HEK293T (cell line): Measurements from ENCODE around the gene SLC25A21.

Experiments
- CTCF ChIA-PET: fragments of 350-600 bp; formaldehyde crosslinking; extraction: SDS; loops from one replicate; lab custom pipeline; 2021; ENCODE audit warnings: antibody characterized with exemption, inconsistent platforms; lab: Yijun Ruan, JAX
- POLR2A ChIA-PET: fragments of 350-600 bp; formaldehyde crosslinking; extraction: SDS; loops from one replicate; lab custom pipeline; 2020; ENCODE audit warnings: antibody characterized with exemption, inconsistent platforms; lab: Yijun Ruan, JAX
- DNase-seq: peaks from one replicate; pipeline ENCODE4 v3.0.0; 2012; ENCODE audit warnings: mixed read lengths; ENCODE audit errors: extremely low spot score
- ARNT ChIP-seq: fragments of 450-650 bp; IDR thresholded peaks from 2 replicates; pipeline ENCODE4 v1.6.1; 2017; ENCODE audit warnings: mild to moderate bottlenecking
- BHLHE40 ChIP-seq: fragments of 450-650 bp; IDR thresholded peaks from 2 replicates; pipeline ENCODE4 v1.6.1; 2016; ENCODE audit warnings: mild to moderate bottlenecking, moderate library complexity, borderline replicate concordance
- CTBP1 ChIP-seq: fragments of 450-650 bp; IDR thresholded peaks from 2 replicates; pipeline ENCODE4 v1.6.1; 2016; ENCODE audit warnings: borderline replicate concordance
- ELF4 ChIP-seq: fragments of 450-650 bp; IDR thresholded peaks from 2 replicates; pipeline ENCODE4 v1.6.1; 2017; ENCODE audit warnings: antibody characterized with exemption
- FOXA1 ChIP-seq: fragments of 450-650 bp; IDR thresholded peaks from 2 replicates; pipeline ENCODE4 v1.6.1; 2016; ENCODE audit warnings: mild to moderate bottlenecking
- FOXK2 ChIP-seq: fragments of 450-650 bp; IDR thresholded peaks from 2 replicates; pipeline ENCODE4 v1.6.1; 2016; ENCODE audit warnings: mild to moderate bottlenecking
- FOXM1 ChIP-seq: fragments of 450-650 bp; IDR thresholded peaks from 2 replicates; pipeline ENCODE4 v1.6.1; 2017; ENCODE audit warnings: mild to moderate bottlenecking, borderline replicate concordance
- HDGF ChIP-seq: fragments of 450-650 bp; IDR thresholded peaks from 2 replicates; pipeline ENCODE4 v1.6.1; 2017; ENCODE audit warnings: antibody characterized with exemption, borderline replicate concordance
- L3MBTL2 ChIP-seq: fragments of 450-650 bp; conservative IDR thresholded peaks from 2 replicates; pipeline ENCODE4 v1.6.1; 2016; ENCODE audit warnings: mild to moderate bottlenecking
- LEF1 ChIP-seq: fragments of 450-650 bp; IDR thresholded peaks from 2 replicates; pipeline ENCODE4 v1.6.1; 2017; ENCODE audit warnings: mild to moderate bottlenecking, borderline replicate concordance
- NFRKB ChIP-seq: fragments of 450-650 bp; IDR thresholded peaks from 2 replicates; pipeline ENCODE4 v1.6.1; 2016; ENCODE audit warnings: mild to moderate bottlenecking, moderate library complexity
- SP1 ChIP-seq: fragments of 450-650 bp; IDR thresholded peaks from 2 replicates; pipeline ENCODE4 v1.6.1; 2017
- SUZ12 ChIP-seq: fragments of 450-650 bp; IDR thresholded peaks from 2 replicates; pipeline ENCODE4 v1.6.1; 2016; ENCODE audit warnings: mild to moderate bottlenecking
- TARDBP ChIP-seq: fragments of 450-650 bp; IDR thresholded peaks from 2 replicates; pipeline ENCODE4 v1.6.1; 2016
- ZNF384 ChIP-seq: fragments of 450-650 bp; IDR thresholded peaks from 2 replicates; pipeline ENCODE4 v1.6.1; 2016
- TF ChIP-seq, protein P1 (sequence below): fragments of 450-650 bp; IDR thresholded peaks from 2 replicates; pipeline ENCODE4 v1.6.1; 2016

SLC25A21 gene

DNA sequence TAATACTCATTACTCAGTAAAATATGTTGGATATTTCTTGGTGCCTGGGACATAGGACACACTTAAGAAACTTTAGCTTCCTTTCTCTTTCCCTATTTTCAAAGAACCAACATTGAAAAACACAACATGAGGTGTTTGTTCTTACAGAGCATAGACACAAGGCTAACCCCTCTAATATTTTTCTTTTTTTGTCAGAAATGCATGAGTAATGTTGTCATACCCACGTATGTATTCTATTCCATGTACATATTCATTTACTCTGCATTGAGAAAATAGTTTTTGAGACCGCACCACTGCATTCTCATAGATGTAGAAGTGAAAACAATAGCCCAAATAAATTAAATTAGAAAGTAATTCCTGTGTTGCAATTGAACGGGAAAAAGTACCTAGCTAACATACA, 497.7 kb downstream of the SLC25A21 start:
- CTCF ChIA-PET = no interaction called here
- DNase-seq = no peak
- POLR2A ChIA-PET = no interaction called here
- TF ChIP-seq ARNT (no peak), L3MBTL2 (no peak), SP1 (no peak)

DNA sequence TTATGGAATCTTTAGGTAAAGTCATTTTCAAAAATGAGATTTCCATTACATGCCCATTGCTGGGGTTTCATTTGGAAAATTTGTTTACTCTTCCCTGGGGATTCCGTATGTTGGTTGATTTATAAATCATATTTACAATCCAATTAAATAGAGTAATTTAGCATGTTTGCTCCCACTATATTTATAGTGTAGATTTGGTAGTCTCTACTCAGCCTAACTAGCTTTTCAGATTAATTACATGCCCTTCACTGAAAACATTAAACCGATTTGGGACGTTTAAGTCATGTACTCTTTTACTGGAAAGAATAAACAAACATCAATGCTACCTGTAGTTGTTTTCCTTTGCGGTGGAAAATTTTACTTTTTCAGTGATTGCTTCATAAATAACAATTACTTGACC, 500.3 kb downstream of the SLC25A21 start:
- ChIA-PET CTCF (no interaction called here), POLR2A (no interaction called here)
- no peak for DNase-seq
- TF ChIP-seq, protein P1, sequence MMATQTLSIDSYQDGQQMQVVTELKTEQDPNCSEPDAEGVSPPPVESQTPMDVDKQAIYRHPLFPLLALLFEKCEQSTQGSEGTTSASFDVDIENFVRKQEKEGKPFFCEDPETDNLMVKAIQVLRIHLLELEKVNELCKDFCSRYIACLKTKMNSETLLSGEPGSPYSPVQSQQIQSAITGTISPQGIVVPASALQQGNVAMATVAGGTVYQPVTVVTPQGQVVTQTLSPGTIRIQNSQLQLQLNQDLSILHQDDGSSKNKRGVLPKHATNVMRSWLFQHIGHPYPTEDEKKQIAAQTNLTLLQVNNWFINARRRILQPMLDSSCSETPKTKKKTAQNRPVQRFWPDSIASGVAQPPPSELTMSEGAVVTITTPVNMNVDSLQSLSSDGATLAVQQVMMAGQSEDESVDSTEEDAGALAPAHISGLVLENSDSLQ = peak; percentile 75
- TF ChIP-seq L3MBTL2 (no peak), CTBP1 (0 out of 2 replicates have a peak, but pooled peaks have one; percentile 16), SUZ12 (no peak)

DNA sequence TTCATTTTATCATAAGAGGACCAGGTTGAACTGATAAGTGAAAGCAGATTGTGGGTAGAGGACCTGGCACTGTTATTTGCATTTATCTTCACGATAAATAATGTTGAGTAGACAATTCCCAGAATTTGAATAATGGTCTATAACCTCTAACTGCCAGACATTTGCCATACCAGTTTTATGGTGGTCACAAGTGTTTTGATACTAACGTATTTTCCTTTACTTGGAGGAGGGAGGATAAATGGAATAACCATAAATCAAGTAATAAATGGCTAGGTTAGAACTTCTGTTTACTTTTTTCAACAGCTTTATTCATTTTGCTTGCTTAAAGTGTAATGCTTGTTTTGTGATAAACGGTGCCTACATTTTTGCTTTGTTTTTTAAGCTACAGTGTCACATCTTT, 501.3 kb downstream of the SLC25A21 start:
- ChIA-PET POLR2A (no interaction called here), CTCF (no interaction called here)
- no peak for DNase-seq
- no peak for TF ChIP-seq HDGF
- TF ChIP-seq, protein P1 = peak; percentile 79

DNA sequence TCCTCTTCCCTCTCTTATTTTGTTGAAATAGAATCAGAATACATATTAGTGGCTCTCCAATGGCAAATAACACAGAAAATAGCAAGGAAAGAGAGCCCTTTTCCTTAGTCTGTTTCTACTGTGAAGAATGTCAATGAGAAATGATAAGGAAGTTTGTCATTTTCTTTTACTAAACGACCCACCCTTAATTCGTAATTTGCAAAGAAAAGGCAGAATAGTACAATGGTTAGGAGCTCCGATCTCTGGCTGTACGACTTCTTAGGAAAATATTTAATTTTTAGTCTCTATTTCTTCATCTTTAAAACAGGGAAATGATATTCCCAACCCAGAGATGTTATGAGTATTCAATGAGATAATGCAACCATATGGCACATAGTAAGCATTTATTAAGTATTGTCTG, 504.7 kb downstream of the SLC25A21 start:
- POLR2A ChIA-PET = no interaction called here
- CTCF ChIA-PET = interaction anchor here (0.5 kb wide), 1 partner anchor 276 kb away, joined by 3 read pairs; no protein-coding TSS in a partner anchor
- TF ChIP-seq L3MBTL2 (no peak), ZNF384 (no peak), FOXK2 (no peak), FOXM1 (no peak), ELF4 (no peak)
- no peak for DNase-seq

DNA sequence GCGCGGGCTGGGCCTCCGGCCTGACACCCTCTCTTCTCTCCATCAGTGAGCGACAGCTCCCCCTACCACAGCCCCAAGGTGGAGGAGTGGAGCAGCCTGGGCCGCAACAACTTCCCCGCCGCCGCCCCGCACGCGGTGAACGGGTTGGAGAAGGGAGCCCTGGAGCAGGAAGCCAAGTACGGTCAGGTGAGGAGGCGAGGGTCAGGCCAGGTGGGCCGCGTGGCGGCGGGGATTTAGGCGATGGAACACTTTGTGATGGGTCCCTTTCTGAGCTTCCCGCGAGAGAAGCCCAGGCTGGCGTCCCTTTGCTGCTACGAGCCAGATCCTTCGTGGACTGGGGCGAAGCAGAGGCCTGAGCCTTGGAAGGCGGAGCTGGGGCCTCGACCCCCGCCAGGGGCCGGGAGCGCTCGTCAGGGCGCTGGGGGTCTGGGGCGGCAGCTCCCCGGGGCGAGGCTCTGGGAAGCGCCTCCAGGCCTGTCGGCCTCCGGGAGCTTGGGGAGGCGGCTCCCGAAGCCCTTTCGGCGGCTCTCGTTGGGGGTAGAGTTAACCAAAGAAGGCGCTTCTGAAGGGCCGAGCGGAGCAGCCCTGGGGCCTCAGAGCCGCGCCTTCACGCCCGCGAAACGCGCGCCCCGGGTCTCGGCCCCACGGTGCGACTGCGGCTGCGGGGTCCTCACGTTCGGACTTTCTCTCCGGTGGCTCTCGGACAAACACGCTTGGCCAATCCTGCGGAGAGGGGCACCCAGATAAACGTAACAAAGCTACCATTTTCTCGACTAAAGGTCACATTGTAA, 505.8 kb downstream of the SLC25A21 start:
- no peak for DNase-seq
- no peak for TF ChIP-seq ELF4
- TF ChIP-seq ARNT = no peak
- TF ChIP-seq TARDBP = no peak
- TF ChIP-seq, protein P1 = no peak
- TF ChIP-seq BHLHE40 = no peak
- no peak for TF ChIP-seq SP1
- no peak for TF ChIP-seq FOXM1
- TF ChIP-seq FOXA1 = no peak
- TF ChIP-seq L3MBTL2 = no peak
- no peak for TF ChIP-seq HDGF
- TF ChIP-seq SUZ12 = no peak
- no peak for TF ChIP-seq FOXK2
- no peak for TF ChIP-seq ZNF384
- TF ChIP-seq NFRKB = no peak
- no peak for TF ChIP-seq CTBP1
- no peak for TF ChIP-seq LEF1
- CTCF ChIA-PET = no interaction called here
- POLR2A ChIA-PET = no interaction called here

DNA sequence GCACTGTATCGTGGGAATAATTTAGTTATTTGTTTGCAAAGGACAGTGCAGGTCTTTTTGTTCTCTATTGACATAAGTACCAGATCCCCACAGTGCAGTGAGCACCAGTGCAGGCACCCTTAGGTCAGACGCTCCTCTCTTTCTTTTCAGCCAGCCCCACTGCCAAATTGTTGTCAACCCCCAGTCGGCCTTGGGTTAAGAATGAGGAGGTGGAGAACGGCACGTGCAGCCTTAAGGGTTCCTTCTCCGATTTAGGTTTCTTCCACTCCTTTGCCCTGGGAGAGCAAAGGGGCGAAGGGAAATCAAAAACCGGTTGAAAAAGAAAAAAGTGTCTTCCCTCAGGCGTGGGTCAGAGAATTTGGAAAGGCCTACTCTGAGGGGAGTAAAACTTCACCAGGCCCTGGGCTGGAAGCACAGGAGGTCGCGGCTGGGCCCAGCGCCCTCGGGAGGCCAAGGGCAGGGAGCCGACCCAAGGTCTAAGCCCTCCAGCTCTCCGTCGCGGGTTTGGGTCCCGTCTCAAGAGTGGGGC, 506.5 kb downstream of the SLC25A21 start:
- CTCF ChIA-PET = no interaction called here
- TF ChIP-seq FOXA1 (no peak), HDGF (no peak), SUZ12 (no peak), CTBP1 (no peak), L3MBTL2 (no peak), ELF4 (no peak), FOXK2 (no peak), TARDBP (no peak)
- TF ChIP-seq, protein P1 = no peak
- POLR2A ChIA-PET = no interaction called here
- no peak for DNase-seq
